Caco-2 (cell line): ENCODE results near the gene CEP20. TPM values are rescaled to one million over a fixed set of nuclear protein-coding genes. Genes with fewer than 3 reads are reported as not detected.

ENCODE experiments used
- BruUV-seq: library from RNA; stranded (reverse); fragments of 400-500 nt; replicated peaks from 2 replicates; lab custom pipeline; 2021; lab: Mats Ljungman, UMichigan
- CTCF ChIA-PET: fragments of 300-600 bp; sonication (Branson Sonifier 250); formaldehyde crosslinking; loops from one replicate; lab custom pipeline; 2022; ENCODE audit warnings: antibody characterized with exemption; lab: Charles Lee
- POLR2A ChIA-PET: fragments of 300-600 bp; sonication (Branson Sonifier 250); formaldehyde crosslinking; loops from one replicate; lab custom pipeline; 2022; ENCODE audit warnings: antibody characterized with exemption; lab: Charles Lee
- DNase-seq, 2 experiments: peaks; one replicate each; pipeline versions ENCODE4 v3.0.0 to v3.0.0-alpha.2; 2020 to 2022
- H3K27me3 ChIP-seq: replicated peaks from 2 replicates; pipeline ENCODE4 v1.6.0; 2011; ENCODE audit warnings: low read length; ENCODE audit not compliant: control insufficient read depth, insufficient read depth
- H3K36me3 ChIP-seq: 2 replicates; pipeline ENCODE4 v1.5.1; 2011; ENCODE audit warnings: low read length; ENCODE audit not compliant: control insufficient read depth, insufficient read depth
- H3K4me1 ChIP-seq: fragments of 250-450 bp; sonication (Bioruptor Pico); 2 replicates; pipeline ENCODE4 v1.5.1; 2020; ENCODE audit warnings: mild to moderate bottlenecking
- H3K4me3 ChIP-seq: 2 replicates; pipeline ENCODE4 v1.5.1; 2011; ENCODE audit warnings: low read depth, mild to moderate bottlenecking, control low read depth, low read length
- H3K9me3 ChIP-seq: fragments of 250-450 bp; sonication (Bioruptor Pico); 2 replicates; pipeline ENCODE4 v1.5.1; 2020; ENCODE audit warnings: mild to moderate bottlenecking, moderate library complexity
- H3K27ac Mint-ChIP-seq: one replicate; pipeline ENCODE4 v1.8.0; 2022; ENCODE audit warnings: mixed read lengths; ENCODE audit not compliant: unreplicated experiment
- H3K27me3 Mint-ChIP-seq: one replicate; pipeline ENCODE4 v1.8.0; 2022; ENCODE audit warnings: mixed read lengths; ENCODE audit not compliant: insufficient read depth, unreplicated experiment
- H3K36me3 Mint-ChIP-seq: one replicate; pipeline ENCODE4 v1.8.0; 2022; ENCODE audit warnings: mild to moderate bottlenecking, mixed read lengths; ENCODE audit not compliant: insufficient read depth, unreplicated experiment
- H3K4me1 Mint-ChIP-seq: one replicate; pipeline ENCODE4 v1.8.0; 2022; ENCODE audit warnings: low read depth, mixed read lengths; ENCODE audit not compliant: unreplicated experiment
- H3K4me3 Mint-ChIP-seq: one replicate; pipeline ENCODE4 v1.8.0; 2022; ENCODE audit warnings: mild to moderate bottlenecking, moderate library complexity, mixed read lengths; ENCODE audit not compliant: unreplicated experiment
- H3K9me3 Mint-ChIP-seq: one replicate; pipeline ENCODE4 v1.8.0; 2022; ENCODE audit warnings: mixed read lengths; ENCODE audit not compliant: unreplicated experiment
- CTCF ChIP-seq, 2 experiments: fragments of 200-600 bp in 1 of 2; IDR thresholded peaks; 1 replicate in 1 of 2; 2 replicates in 1 of 2; pipeline versions ENCODE4 v1.5.1 to v1.8.0; 2011 to 2022; ENCODE audit warnings: antibody characterized with exemption in 1 of 2, control low read depth in 1 of 2, inconsistent platforms in 1 of 2, low read depth in 1 of 2, low read length in 1 of 2, mild to moderate bottlenecking in 1 of 2, moderate library complexity in 1 of 2; ENCODE audit not compliant: insufficient read depth in 1 of 2, severe bottlenecking in 1 of 2, unreplicated experiment in 1 of 2
- intact Hi-C: fragments of 100-400 bp; cut with micrococcal nuclease; formaldehyde crosslinking; loops from one replicate; pipeline ENCODE4 v1.10.0; 2022; ENCODE audit not compliant: unreplicated experiment
- total RNA-seq: library from RNA; stranded (reverse); gene quantifications from 2 replicates; pipeline ENCODE4 v1.2.3, GENCODE V29; 2022

The CEP20 gene
- total RNA-seq, 1 experiment from 2014 or later, result 26.0 TPM

GRCh38 chr16:15827299-15827698 lies 61.1 kb downstream of the CEP20 start:
- Mint-ChIP-seq H3K27me3 (peaks cover 3% of the 10 kb centered on the region), H3K4me1 (no peaks in the 10 kb centered on the region), H3K27ac (no peak overlapping the region), H3K36me3 (no peaks in the 10 kb centered on the region), H3K4me3 (no peak overlapping the region), H3K9me3 (no peaks in the 10 kb centered on the region)
- no peak for TF ChIP-seq CTCF (IDR thresholded peaks at IDR 0.05; ENCODE audit: insufficient read depth in 1 of 2, low read depth in 1 of 2, low read length in 1 of 2, severe bottlenecking in 1 of 2, unreplicated experiment in 1 of 2)
- ChIA-PET POLR2A (no interaction called here), CTCF (no interaction called here)
- Histone ChIP-seq H3K9me3 (no peaks in the 10 kb centered on the region), H3K4me3 (no peak overlapping the region), H3K36me3 (no peaks in the 10 kb centered on the region), H3K27me3 (no peaks in the 10 kb centered on the region), H3K4me1 (no peaks in the 10 kb centered on the region)
- intact Hi-C loops, result no loop called here
- BruUV-seq, result no TSS peak
- DNase-seq, result no peak

- Mint-ChIP-seq H3K27ac (no peak overlapping the region), H3K4me3 (no peak overlapping the region), H3K9me3 (no peaks in the 10 kb centered on the region), H3K4me1 (no peaks in the 10 kb centered on the region), H3K36me3 (no peaks in the 10 kb centered on the region), H3K27me3 (peaks cover 3% of the 10 kb centered on the region)
- DNase-seq, result no peak
- ChIA-PET POLR2A (no interaction called here), CTCF (interaction anchor here (0.6 to 1.0 kb wide), 2 partner anchors 49 to 101 kb away, joined by 3 read pairs; no protein-coding TSS in a partner anchor)
- Histone ChIP-seq H3K4me3 (no peak overlapping the region), H3K9me3 (no peaks in the 10 kb centered on the region), H3K4me1 (no peaks in the 10 kb centered on the region), H3K36me3 (no peaks in the 10 kb centered on the region), H3K27me3 (no peaks in the 10 kb centered on the region)
- intact Hi-C loops, result no loop called here
- BruUV-seq, result no TSS peak
- no peak for TF ChIP-seq CTCF (IDR thresholded peaks at IDR 0.05; ENCODE audit: insufficient read depth in 1 of 2, low read depth in 1 of 2, low read length in 1 of 2, severe bottlenecking in 1 of 2, unreplicated experiment in 1 of 2)
Measured at GRCh38 chr16:15825750-15826305, 62.6 kb downstream of the CEP20 start.

GRCh38 chr16:15822957-15823356 lies 65.4 kb downstream of the CEP20 start:
- no peak for DNase-seq
- Mint-ChIP-seq H3K36me3 (no peaks in the 10 kb centered on the region), H3K4me1 (no peaks in the 10 kb centered on the region), H3K4me3 (no peak overlapping the region), H3K9me3 (no peaks in the 10 kb centered on the region), H3K27me3 (peaks cover 3% of the 10 kb centered on the region), H3K27ac (no peak overlapping the region)
- POLR2A ChIA-PET, result no interaction called here
- no TSS peak for BruUV-seq
- intact Hi-C loops, result loop anchor here (1.0 kb wide), 2 partner anchors 45 to 57 kb away; no protein-coding TSS in a partner anchor
- H3K9me3 ChIP-seq, result no peaks in the 10 kb centered on the region
- H3K4me3 ChIP-seq, result no peak overlapping the region
- CTCF ChIA-PET, result interaction anchor here (2.6 kb wide), 1 partner anchor 45 kb away, joined by 53 read pairs; no protein-coding TSS in a partner anchor
- no peak for TF ChIP-seq CTCF (IDR thresholded peaks at IDR 0.05; ENCODE audit: insufficient read depth in 1 of 2, low read depth in 1 of 2, low read length in 1 of 2, severe bottlenecking in 1 of 2, unreplicated experiment in 1 of 2)
- H3K27me3 ChIP-seq, result no peaks in the 10 kb centered on the region
- H3K4me1 ChIP-seq, result no peaks in the 10 kb centered on the region
- no peaks in the 10 kb centered on the region for H3K36me3 ChIP-seq
